ENCODE measurements around the gene MEX3A.
"Not testable (repeated sequence)": the region's sequence is repeated elsewhere in the genome, so short reads cannot be mapped to it uniquely, and the experiment has no call there.

The MEX3A gene

DNA sequence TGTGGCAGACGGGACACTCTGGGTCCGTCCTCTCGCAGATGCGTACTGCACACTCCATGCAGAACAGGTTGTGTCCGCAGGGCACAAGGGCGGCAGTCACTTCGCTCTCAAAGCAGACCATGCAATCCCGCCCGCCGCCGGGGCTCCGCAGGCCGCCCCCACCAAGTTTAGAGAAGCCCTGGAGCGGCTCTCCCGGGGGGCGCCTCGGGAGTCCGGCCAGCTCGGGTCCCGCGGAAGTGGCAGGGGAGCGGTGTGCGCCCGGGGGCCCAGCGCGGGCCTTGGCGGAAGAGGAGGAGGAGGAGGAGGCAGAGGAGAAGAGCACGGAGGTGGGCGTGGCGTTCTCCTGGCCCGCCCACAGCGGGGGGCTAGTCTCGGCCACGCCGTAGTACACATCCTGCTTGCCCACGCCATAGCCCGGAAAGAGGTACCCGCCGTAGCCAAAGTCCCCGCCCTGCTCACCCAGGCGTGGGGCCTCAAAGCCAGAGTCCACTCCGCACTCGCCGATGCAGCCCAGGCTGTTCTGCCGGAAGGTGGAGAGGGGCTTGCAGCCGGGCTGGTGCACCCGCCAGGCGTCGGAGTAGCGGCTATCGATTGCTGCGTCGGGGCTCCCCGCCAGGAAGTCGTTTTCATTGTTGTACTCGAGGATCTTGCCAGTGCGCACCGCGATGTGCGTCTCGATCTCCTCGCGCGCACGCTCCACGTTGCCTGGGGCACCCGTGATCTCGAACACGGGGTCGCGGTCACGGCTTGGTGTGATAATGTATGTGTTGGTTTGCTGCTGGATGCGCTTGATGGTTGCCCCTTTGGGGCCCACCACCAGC, 5.4 kb downstream of the MEX3A start:
- DNase-seq: no peak

DNA sequence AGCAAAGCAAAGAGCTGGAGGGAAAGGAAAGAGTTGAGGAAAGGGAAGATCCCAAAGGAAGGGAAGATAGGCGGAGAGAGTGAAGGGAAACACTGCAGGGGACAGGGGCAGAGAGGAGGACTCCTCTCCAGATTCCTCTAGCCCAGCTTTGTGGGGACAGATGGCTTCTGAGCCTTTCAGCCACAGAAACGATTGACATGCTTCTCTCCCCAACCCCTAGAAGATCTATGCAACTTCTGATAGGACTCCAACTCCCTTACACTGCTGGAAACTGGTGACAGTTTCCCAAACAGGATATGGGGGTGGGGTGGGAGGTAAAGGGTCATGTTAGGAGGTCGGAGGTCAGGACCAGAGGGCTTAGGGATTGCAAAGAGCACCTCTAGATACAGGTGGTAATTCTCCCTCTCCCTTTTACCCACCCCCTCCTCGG, 6.5 kb downstream of the MEX3A start:
- DNase-seq: no peak

DNA sequence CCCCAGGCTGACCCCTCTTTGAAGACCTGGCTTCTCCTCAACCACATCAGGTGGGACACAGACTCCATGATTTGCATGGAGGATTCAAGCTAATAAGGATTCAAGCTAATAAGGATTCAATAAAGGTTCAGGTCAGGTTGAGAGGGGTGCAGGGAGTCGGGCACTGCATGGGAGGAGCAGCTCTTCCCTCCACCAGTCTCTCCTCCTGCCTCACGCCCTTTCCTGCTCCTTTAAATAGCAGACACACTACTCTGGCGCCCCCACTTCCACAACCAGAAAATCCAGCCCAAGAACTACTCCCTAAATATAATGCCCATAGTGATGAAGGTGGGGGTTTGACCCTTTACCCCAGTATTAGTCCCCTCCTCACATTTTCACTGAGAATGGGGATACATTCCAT, 7.1 kb downstream of the MEX3A start:
- DNase-seq: no peak

DNA sequence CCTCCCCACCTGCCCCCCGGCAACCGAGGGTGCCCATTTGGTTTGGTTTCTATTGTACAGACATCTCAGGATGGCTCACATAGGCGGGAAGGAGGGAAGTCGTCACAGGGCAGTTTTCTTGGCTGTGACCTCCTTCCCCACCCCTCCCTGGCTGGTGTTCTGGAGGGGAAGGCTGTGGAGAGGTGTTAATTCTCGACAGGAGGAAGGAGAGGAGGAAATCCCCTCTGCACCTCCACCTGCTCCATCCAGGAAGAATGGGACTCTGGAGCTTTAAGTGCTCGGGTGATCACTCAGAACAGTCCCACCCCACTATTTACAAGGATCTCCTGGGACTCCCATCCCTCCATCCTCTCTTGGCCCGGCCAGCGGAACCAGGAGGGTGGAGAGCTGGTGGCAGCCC, 7.6 kb downstream of the MEX3A start:
- no peak for DNase-seq

DNA sequence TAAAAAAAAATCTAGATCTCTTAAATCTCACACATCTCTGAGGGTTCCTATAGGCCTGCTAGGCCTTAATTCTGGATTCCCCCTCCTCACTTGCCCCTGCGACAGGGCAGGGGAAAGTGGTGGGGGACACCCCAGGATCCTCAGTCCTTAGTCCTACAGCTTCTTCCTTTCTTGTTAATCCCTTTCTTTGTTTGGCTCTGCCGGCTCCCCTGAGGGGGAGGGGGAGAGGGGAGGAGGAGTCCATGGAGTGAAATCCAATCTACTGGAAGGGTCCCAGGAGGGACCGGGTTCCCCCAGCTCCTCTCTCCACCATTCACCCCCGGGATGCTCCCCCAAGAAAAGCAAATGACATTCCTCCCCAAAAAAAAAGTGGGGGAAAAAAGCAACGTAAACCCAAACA, 8.5 kb downstream of the MEX3A start:
- DNase-seq: no peak

DNA sequence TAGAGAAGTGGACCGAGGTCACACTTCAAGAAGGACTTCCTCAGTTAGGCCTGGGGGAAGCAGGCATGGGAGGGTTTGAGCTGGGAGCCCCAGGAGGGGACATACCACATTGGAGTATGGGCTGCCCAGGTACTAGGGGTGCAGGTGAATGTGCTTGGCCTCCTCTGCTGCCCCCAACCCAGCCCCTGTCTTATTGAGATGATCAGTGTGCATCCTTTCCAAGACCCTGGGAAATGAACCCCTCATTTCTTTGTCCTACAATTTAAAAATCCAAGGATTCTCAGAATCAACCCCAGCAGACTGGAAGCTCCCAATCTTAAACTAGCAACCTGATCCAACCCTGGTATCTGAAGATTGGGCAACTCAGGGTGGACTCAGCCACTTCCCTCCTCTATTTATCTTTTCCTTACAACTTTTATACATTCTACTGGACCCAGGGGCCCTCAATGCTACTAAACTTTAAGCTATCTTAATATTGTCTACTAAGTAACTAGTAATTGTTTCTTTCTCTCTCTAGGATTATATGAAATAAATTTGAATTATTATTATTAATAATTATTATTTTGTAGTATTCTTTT, 9.1 kb downstream of the MEX3A start:
- no peak for DNase-seq

DNA sequence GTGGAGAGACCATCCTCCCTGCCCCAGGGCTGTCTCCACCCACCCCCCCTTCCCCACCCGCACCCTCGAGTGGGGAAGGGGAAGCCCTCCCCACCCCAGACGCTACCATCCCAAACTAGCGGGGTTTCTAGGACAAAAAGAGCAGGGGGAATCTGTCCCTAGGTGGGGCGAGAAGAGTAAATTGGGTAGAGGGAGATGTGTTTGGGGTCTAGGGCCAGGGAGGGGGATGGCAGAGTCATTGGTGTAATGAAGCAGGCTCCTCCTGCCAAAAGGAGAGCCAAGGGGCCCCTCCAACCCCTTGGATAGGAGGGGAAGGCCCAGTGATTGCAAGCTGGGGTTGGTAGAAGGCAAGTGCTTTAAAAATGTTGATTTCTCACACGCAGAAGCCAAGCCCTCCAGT, 10.0 kb downstream of the MEX3A start:
- no peak for DNase-seq

DNA sequence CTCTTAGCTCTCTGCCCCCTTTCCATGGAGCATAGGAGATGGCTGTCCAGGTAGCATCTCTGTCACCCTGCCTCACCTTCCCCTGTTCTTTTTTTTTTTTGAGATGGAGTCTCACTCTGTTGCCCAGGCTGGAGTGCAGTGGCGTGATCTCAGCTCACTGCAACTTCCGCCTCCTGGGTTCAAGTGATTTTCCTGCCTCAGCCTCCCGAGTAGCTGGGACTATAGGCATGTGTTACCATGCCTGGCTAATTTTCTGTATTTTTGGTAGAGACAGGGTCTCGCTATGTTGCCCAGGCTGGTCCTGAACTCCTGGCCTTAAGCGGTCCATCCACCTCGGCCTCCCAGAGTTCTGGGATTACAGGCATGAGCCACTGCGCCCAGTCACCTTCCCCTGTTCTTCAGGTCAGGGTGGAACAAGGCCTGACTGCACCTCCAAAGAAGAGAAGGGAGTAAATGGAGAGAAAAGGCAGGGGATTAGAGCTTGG, 10.9 kb downstream of the MEX3A start:
- DNase-seq: not testable (repeated sequence)

DNA sequence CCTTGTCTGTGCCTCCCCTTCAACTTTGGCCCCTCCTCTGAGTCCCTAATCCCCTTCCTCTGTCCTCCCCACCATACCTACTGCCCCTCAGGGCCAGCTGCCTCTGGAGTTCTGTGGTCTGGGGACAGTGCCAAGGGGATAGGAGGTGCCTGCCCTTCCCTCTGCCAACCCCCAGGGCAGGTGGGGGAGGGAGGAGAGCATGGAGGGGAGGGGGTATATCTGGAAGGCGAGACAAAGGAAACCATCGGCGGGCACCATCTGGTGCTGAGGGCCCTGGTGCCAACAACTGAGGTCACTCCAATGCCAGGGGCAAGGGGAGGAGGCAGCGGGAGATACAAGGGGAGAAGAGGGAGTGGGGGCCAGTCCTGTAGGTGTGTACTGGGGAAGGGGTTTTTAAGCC, 11.7 kb downstream of the MEX3A start:
- no peak for DNase-seq

DNA sequence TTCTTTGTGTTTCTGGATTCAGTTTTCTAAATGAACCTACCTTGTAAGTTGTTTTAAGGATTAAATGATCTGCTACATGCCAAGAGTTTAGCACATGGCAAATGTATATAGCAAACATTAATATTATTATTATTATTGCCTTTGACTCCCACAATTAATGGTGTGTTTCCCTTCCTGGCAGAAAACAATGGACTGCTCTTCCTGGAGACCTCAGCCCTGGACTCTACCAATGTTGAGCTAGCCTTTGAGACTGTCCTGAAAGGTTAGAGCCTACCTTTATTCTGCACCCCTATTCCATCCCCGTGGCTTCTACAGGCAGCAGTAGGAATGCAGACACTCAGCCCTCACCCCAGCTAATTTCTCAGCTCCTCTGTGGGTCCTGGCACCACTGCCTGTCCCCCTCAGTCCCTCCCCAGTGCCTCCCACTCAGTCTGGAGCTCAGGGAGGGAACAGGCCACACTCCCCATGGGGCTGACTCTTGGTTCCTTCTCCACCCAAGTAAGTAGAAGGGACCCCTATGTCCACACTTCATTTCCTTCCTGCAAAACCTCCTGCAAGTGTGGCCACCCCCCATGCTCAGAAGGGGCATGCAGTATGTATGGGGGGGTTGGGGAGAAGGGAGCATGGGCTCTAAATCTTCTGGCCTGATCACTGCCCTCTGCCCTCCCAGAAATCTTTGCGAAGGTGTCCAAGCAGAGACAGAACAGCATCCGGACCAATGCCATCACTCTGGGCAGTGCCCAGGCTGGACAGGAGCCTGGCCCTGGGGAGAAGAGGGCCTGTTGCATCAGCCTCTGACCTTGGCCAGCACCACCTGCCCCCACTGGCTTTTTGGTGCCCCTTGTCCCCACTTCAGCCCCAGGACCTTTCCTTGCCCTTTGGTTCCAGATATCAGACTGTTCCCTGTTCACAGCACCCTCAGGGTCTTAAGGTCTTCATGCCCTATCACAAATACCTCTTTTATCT, 12.5 kb downstream of the MEX3A start:
- DNase-seq: no peak

DNA sequence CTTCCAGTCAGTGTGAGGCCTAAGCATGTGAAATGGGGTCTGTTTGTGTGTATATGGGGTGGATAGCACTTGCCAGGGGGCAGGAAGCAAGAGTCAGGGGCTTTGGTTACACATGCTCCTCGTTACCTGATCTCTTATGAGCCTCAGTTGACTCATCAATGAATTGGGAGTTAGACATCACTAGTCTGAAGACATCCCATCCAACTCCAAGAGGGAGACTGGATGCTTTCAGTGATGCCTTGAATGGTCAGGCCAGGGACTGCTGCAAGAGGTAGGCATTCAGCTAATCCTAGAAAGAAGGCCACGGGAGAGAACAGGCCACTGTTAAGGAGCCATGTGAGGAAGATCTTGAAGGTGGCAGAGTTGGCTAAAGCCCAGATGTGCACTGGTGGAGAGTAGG, 15.0 kb downstream of the MEX3A start:
- no peak for DNase-seq

DNA sequence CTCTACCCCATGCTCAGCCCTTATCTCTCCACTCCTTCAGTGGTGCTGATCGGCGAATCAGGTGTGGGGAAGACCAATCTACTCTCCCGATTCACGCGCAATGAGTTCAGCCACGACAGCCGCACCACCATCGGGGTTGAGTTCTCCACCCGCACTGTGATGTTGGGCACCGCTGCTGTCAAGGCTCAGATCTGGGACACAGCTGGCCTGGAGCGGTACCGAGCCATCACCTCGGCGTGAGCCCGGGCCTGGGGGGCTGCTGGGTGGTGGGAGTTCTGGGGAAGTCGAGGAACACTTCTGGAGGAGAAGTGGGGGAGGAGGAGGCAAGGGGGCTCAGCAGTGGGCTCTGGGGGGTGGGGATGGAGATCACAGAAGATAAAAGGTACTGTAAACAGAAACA, 16.4 kb downstream of the MEX3A start:
- no peak for DNase-seq

DNA sequence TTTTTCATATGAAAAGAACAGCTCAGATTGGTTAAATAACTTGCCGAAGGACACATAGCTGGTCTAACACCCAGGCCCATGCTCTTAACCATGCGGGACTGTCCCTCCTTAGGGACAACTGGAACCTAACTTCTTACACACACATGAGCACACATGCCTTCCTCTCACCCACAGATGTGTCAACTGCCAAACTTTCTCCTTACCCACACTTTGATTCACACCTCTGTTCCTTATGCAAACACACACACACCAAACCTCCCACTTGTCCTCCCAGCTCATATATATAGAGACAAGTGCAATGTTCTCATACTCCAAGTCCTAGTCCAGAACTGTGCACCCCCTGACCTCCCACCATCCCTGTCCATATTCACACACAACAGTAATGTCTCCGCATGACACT, 17.1 kb downstream of the MEX3A start:
- DNase-seq: no peak

DNA sequence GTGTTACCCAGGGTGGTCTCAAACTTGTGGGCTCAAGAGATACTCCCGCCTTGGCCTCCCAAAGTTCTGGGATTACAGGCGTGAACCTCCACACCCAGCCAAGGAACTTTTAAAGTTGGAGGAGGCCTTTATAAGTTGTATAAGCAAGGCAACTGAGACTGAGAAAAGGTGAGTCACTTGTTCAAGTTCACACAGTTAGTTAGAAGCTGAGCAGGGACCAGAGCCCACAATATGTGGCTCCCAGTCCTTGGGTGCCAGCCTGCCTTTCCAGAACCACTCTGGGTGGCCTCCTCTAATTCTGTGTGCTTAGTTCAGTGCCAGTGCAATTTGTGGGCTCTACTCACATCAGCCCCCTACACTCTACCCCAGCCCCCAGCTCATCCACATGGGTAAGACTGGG, 17.6 kb downstream of the MEX3A start:
- no peak for DNase-seq

DNA sequence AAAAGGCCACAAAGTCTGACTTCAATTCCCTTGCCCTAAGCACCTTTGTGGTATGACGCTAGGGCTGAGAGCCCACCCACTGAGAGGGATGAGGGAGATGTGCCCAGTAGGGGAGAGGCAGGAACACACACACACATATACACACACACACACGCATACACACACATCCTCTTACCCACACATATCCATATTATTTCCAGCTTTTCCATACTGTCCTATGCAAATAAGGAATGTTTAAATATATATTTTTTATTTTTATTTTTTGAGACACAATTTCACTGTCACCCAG, 18.3 kb downstream of the MEX3A start:
- DNase-seq: no peak

DNA sequence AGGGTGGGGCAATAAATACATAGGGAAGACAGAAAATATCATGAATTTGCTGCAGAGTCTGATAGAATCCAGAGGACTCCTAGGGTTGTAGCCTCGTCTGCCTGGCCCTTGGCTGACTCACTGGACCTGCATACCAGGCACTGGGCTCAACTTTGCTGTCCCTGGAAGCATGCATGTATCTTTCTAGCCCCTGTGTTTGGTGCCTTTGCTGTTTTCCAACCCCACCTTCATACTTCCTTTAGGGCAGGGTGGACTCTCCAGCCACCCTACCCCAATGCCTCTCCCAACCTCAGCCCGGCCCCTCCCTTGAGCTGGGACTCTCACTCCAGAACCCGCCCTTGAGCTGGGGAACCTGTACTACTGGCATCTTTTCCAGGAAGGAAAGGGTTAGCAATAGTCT, 20.1 kb downstream of the MEX3A start:
- no peak for DNase-seq

DNA sequence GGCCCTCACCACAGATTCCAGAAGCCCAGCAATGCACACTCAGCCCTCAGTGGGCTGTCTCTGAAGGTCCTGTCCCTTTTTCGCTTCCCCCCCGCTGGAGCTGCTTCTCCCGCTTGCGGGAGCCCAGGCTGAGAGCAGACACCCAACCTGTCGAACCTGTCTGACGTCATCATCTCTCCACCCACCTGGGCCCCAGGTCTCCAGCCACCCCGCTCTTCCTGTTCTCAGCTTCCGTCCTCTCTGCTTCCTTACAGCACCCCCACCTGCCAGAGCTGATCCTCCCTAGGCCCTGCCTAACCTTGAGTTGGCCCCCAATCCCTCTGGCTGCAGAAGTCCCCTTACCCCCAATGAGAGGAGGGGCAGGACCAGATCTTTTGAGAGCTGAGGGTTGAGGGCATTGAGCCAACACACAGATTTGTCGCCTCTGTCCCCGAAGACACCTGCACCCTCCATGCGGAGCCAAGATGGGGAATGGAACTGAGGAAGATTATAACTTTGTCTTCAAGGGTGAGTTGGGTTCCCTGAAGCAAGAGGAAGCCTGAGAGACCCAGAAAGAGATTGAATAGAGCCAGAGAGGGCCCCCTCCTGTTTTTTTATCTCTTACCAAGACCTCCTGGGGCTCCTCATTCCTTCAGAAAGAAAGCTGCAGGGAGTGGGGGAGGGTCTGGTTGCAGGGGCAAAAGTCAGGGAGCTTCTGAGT, 21.2 kb downstream of the MEX3A start, which contains the start of gene RAB25:
Gene RAB25, plus strand, starts transcription at position 224 of the 700 bp plus-strand sequence. Its CDS starts 241 bp downstream, at position 465.
- DNase-seq: no peak

DNA sequence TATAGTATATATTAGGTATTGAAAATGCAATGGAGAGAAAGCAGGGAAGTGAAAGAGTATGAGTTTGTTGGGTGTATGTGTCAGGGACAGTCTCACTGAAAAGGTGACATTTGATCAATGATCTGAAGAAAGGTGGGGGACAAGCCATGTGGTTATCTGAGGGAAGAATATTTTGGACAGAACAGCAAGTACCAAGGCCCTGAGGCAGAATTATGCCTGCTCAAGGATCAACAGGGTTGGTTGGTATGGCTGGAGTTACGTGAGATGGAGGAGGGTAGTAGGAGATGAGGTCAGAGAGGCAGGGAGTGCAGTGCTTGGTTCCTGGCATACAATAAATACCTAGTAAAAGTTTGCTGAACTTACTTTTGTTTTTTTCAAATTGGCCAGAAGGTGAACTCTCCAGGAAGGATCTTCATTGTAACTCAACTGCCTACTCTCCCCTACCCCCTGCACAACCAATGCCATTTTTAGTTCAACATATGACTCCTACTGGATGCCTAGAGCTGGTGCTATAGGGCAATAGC, 25.9 kb downstream of the MEX3A start:
- DNase-seq: no peak

DNA sequence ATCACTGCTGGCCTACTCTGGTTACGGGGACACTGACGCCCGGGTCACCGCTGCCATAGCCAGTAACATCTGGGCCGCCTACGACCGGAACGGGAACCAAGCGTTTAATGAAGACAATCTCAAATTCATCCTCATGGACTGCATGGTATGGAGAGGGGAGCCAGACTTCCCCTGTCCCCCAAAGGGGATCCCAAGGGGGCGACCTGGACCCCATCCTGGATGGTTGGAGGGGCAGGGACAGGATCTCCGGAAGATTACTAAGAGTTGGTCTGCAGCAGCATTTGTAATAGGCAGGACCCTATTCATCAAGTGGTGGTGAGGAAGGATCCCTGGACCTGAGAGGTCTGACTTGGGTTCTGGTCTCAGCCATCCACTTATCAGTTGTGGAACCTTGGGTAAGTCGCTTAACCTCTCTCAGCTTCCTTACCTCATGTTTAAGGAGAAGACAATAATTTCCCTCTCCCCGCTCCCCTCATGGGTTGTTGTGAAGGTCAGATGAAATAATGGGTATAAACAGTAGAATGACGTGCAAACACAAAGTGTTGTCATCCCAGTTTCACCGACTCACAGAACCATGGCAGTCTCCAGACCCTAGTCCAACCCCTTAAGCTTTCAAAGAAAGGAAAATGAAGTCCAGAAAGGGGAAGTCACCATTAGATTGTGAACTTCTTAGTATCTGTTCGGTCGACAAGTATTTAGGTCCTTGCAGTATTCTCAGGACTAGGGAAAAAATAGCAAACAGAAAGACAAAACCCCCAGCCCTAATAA, 26.8 kb downstream of the MEX3A start:
- no peak for DNase-seq

DNA sequence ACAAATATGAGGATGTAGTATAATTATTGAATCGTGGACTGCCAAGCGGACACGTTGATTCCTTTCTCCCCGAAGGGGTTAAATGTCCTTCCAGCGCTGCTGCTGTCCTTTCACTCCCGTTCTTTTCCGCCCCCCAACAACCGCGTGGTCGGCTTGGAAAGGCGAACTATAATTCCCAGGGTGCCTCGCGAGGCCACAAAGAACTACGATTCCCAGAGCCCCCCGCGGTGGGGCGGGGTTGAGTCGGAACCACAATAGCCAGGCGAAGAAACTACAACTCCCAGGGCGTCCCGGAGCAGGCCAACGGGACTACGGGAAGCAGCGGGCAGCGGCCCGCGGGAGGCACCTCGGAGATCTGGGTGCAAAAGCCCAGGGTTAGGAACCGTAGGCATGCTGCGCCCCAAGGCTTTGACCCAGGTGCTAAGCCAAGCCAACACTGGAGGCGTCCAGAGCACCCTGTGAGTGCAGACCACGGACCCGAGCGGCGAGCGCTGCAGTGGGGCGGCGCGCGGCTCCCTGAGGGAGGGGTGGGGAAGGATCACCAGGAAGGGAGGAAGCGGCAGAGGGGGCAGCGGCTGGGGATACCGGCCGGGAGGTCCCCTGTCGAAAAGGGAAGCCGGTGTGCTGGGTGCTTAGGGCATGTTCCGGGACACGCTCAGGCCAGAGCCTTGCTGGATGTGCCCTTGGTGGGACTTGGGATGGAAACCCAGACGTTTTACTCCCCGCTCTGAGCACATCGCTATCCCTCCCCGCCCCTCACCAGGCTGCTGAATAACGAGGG, 27.6 kb downstream of the MEX3A start, which contains the start of gene LAMTOR2:
Gene LAMTOR2, plus strand, starts transcription at position 283 of the 781 bp plus-strand sequence. Its CDS starts 108 bp downstream, at position 391.
- peak; percentile 93 for DNase-seq
